Skin of body (tissue), 2 donors: Measurements from ENCODE around the gene TRDN. TPM values are rescaled to one million over a fixed set of nuclear protein-coding genes. Genes with fewer than 3 reads are reported as not detected.
"Not testable (repeated sequence)": the region's sequence is repeated elsewhere in the genome, so short reads cannot be mapped to it uniquely, and the experiment has no call there.

ENCODE experiments used
- DNase-seq: peaks from one replicate; lab custom pipeline; 2025; lab: John Stamatoyannopoulos, UW
- total RNA-seq: library from RNA; depleted of rRNA; stranded (reverse); fragments of >200 nt; gene quantifications from one replicate; pipeline ENCODE4 v1.2.3, GENCODE V29; 2014

TRDN gene
- total RNA-seq, 1 donor from 2014 or later: 25.3 TPM

DNA sequence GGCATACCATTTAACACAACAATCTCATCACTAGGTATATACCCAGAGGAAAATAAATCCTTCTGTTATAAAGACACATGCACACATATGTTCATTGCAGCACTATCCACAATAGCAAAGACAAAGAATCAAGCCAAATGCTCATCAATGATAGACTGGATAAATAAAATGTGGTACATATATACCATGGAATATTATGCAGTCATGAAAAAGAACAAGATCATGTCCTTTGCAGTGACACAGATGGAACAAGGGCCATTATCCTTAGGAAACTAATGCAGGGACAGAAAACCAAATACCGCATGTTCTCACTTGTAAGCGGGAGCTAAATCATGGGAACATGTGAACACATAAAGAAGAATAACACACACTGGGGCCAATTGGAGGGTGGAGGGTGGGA lies 322.3 kb downstream of the TRDN start:
- DNase-seq: not testable (repeated sequence)

DNA sequence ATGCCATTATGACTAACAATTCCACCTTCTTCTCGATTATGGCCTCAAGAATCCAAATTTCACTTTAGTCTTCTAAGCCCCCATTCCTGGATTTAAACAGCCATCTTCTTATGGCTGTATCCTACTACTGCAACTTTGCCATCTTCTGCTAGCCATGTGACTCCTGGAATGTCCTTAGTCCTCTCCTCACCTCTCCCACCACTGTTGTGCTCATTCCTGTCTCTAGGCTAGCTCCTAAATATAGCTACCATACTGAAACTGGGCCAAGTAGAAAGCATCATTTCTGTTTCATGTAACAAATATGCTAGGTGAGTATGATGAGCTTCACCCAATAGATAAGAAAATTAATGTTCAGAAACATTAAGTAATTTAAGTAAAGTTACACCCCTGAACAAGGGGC lies 327.6 kb downstream of the TRDN start:
- no peak for DNase-seq

DNA sequence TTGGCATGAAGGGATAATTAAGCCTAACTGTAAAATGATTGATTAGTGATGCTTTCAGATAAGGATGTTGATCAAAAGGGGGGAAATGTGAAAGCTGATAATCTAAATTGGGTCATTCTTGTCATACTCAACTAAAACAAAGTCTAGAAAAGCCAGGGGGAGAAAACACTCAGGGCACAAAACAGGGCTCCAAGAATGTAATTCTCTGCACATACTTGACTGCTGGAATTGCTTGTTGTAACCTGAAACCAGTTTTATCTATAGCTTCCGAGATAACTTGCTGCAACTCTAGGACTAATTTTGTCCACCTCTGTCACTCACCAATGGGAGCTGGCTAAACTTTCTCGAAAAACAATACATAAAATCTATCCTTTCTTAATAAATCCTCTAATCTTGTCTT lies 330.4 kb downstream of the TRDN start:
- no peak for DNase-seq

DNA sequence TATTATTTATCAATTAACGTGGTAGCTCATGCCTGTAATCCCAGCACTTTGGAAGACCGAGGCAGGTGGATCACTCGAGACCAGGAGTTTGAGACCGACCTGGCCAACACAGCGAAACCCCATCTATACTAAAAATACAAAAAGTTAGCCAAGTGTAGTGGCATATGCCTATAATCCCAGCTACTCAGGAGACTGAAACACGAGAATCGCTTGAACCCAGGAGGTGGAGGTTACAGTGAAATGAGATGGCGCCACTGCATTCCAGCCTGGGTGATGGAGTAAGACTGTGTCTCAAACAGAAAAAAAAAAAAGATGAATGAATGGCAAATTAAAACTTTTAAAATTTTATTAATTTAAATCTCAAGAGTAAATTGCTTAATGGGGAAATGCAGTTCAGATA lies 341.1 kb downstream of the TRDN start:
- DNase-seq: no peak

DNA sequence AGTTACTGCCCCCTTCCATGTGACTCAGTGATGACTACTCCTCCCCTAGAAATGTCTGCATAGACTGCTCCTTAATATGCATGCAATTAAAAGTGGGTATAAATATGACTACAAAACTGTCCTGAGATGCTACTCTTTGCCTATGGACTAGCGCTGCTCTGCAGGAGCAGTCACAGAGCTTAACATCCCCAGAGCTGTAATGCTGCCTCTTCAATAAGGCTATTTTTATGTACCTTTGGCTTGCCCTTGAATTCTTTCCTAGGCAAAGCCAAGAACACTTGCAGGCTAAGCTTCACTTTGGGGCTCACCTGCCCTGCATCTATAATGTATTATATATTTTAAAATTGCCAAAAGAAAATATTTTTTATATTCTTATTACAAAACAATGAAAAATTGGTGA lies 341.6 kb downstream of the TRDN start:
- DNase-seq: no peak

DNA sequence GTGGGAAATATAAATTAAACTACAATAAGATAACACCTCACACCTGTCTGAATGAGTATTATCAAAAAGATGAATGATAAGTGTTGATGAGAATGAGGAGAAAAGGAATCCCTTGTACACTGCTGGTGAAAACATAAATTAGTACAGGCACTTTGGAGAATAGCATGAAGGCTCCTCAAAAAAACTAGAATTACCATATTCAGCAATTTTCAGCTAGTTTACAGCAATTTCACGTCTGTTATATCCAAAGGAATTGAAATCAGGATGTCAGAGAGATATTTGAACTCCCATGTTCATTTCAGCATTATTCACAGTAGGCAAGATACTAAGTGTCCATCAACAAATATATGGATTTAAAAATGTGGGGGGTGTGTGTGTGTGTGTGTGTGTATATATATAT lies 348.1 kb downstream of the TRDN start:
- no peak for DNase-seq

DNA sequence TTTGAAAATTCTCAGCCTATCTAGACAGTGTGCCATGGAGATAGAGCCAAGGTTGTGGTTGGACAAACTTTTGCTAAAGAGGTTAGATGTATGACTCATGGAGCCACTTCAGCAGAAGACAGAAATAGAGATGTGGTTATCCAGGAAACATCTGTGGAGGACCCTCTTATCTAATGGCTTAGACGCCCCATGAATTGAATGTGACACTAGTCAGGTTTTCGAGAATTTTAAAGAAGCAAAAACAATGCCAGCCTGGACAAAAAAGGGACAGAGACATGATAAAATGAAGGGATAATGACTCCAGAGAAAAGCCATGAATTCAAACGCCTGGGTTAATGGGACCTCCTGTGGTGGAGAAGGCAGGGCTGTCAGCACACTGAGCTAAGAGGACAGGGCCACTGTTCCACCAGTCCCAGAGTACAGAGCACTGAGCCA lies 360.2 kb downstream of the TRDN start:
- DNase-seq: no peak

DNA sequence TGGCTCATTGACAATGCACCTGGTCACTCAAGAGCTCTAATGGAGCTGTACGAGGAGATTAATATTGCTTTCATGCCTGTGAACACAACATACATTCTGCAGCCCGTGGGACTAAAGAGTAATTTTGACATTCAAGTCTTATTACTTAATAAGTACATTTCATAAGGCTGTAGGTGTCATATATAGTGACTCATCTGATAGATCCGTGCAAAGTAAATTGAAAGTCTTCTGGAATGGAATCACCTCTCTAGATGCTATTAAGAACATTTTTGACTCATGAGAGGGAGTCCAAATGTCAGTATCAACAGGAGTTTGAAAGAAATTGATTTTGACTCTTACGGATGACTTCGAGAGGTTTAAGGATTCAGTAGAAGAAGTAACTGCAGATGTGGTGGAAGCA lies 372.8 kb downstream of the TRDN start:
- no peak for DNase-seq

DNA sequence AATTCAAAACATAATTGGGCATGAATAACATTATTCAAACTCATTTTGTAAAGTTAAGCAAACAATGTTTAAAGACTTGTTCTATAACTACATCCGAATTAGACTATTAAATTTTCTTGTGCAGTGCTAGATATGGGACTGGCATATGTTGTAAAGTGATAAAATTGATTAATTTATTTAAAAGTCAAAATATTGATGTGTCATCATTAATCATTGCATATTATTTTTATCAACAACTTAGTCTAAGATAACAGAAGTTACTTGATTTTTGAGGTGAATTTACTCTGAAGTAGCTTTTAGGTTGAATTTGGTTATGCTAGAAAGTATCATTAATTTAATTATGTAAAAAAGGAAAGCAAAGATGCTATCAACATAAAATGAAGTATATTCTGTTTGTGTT lies 396.1 kb downstream of the TRDN start:
- no peak for DNase-seq

DNA sequence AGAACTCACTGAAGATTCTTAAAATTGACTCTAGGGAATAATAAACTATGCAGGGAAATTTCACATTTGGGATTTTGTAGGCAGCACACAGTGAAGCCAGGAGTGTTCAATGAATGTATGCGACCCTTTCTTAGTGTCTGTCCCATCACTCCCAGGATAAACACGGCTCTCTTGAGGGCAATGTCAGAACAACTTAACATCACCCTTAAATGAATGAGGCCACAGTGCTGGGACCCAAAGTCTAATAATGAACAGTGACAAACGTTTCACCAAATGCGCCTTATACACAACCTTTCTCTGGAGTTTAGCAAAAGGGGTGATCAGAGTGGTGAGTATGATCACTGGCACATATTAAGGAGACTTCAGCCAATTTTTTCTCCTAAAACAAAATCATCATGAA lies 403.4 kb downstream of the TRDN start:
- no peak for DNase-seq

DNA sequence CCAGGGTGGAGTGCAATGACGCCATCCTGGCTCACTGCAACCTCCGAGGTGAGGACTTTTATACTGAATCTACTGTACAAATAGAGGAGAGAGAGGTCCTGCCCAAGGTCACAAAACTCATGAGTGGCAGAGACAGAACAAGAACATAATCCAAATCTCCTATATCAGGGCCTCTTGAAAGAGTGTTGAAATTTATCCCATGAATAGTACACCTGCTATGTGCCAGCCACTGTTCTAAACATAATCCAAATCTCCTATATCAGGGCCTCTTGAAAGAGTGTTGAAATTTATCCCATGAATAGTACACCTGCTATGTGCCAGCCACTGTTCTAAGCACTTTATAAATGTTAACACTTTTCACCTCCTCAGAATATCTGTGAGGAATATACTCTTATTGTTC lies 409.0 kb downstream of the TRDN start:
- DNase-seq: not testable (repeated sequence)

DNA sequence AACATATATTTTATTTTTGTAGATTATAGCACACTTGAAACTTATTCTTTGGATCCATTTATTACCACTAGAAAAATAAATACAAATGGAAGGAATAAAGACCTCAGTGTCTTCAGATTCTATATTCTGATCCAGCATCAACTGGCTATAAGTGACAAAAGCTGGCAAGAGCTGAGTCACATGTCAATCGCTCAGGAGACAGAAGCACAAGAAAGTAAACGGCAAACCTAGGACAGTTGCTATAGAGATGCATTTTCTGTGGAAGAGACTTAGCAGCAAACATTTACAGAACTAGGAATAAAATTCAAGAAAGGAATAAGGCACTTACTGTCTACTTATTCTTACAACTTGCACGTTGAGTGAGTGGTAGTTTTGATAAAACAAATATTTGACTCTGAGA lies 410.4 kb downstream of the TRDN start:
- no peak for DNase-seq

DNA sequence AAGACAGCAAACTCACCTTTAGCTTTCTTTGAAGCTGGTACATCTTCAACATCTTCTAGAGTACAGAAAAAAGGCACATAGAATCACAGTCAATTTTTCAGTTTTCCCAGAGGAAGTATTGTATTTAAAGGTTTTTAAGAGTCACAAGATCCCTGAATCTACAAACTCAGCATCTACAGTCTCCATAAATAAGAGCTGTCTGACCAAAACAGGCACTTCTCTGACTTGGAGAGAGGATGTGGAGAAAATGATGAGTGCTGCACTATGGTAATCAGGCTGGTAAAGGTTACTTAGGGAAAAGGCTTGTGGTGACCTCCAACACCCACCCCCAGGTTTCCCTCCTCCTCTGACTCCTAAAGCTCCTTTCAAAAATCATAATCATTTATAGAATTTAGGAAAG lies 412.7 kb downstream of the TRDN start:
- DNase-seq: no peak

DNA sequence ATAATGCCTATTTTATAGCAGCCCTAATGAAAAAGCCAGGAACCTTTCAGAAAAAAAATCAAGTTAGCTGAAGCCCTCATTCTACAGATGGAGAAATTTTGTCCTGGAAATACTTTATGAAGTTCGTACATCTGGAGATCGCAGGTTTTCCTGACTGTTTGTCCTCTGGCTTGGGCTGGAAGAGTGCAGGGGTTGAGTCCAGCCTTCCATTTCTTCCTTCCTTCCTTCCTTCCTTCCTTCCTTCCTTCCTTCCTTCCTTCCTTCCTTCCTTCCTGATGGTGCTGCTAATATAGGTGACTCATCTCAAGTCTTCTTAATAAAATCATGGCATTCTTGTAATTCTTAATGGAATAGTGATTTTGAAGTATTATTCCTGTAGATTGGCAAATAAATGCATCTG lies 413.3 kb downstream of the TRDN start:
- DNase-seq: no peak

DNA sequence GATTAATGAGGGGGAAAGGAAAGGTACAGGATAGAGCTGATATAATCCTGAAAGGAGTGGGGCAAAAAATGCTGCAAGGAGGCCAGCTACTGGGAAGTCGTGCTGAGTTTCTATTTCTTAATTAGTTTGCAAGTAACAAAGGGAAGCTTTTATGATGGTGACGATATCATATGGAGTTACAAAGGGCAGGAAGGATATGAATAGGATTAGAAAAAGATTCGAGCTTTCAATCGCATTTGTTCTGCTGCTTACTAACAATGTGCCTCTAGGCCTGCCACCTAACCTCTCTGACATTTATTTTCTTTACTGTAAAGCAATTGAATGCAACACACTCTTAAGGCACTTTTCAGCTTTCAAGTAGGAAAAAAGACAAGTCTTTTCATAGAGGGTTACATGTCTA lies 421.5 kb downstream of the TRDN start:
- DNase-seq: no peak

DNA sequence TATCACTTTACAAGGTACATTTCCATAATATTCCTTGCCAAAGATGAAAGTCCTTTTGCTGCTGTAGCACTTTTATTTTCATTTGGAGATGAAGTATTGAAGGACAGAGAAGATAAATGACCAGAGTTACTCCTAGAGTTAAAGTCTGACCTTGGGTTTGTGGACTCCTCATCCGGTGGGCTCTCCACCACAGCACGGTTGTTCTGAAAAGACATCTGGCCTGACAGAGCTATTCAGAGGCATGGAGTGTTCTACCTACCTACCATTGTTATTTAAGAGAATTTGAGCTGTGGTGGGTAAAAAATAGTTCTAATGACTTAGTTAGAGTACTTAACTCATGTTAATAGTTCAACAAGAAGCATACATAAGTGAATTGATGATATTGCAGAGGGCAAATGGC lies 422.3 kb downstream of the TRDN start:
- no peak for DNase-seq

DNA sequence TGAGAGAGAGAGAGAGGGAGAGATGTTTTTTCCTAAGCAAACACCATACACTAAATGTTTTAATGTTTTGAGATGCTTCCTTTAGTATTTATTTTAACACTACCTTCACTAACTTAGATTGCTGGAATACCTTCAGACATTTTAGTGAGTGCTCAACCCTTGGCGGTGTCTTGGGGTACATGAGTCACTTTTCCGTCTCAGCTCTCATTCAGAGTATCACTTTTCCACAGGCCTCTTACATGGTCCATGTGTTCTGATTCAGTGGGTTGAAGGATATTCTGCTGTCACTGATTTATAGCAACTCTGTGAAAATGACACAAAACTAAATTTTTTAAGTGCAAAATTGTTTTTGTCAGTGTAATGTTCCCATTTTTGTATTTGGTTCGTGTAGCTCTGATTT lies 422.8 kb downstream of the TRDN start:
- no peak for DNase-seq

DNA sequence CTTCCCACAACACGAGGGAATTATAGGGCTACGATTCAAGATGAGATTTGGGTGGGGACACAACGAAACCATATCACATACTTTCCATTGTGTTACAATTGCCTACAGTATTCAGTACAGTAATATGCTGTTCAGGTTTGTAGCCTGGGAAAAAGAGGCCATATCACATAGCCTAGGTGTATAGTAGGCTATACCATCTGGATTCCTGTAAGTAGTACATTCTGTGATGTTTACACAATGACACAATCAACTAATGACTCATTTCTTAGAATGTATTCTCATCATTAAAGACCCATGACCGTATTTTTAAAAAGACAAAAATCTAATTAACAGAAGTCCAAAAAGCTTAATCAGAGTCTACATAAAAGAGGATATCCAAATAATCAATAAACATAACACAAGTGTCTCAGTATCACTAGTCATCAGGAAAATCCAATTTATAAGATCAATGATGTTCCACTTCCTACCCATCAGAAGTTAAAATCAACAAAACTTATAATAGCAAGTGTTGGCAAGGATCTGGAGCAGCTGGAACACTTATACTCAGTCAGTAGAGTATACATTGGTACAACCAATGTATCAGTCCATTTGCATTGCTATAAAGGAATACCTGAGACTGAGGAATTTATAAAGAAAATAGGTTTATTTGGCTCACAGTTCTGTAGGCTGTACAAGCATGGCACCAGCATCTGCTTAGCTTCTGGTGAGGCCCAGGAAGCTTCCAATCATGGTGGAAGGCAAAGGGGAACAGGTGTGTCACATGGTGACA lies 424.8 kb downstream of the TRDN start:
- DNase-seq: no peak

DNA sequence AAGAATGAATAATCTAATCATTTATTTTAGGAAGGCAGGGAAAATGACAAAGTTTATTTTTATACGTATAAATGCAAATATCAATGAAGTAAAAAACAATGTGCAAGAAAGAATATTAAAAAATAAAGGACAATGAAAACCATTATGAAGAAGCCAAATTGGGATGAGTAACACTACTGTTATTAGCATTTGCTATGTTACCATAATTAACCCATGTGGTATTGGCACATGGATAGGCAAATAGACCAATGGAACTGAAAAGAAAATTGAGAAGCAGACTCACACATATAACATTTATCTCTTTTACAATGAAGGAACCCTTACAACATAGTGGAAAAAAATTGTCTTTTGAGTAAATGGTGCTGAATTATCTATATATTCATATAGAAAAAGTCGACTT lies 426.1 kb downstream of the TRDN start:
- no peak for DNase-seq

DNA sequence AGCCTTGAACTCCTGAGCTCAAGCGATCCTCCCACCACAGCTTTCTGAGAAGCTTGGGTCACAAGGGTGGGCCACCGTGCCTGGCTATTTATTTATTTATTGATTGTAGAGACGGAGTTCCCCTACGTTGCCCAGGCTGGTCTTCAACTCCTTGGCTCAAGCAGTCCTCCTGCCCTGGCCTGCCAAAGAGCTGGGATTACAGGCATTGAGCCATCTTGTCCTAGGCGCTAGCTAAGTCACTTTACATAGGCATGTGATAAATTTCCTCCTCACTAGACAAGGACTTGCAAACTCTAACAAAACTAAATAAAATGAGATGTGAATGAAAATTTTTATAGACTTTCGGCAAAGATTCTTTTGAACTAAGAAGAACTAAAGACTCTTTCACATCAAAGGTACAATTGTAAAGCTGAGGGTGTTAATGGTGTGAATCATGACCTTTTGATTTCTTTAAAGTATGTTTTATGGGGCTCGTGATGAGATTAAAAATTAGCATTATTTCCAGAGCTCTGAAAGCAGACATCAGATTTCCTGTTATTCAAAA lies 428.7 kb downstream of the TRDN start:
- DNase-seq: no peak

DNA sequence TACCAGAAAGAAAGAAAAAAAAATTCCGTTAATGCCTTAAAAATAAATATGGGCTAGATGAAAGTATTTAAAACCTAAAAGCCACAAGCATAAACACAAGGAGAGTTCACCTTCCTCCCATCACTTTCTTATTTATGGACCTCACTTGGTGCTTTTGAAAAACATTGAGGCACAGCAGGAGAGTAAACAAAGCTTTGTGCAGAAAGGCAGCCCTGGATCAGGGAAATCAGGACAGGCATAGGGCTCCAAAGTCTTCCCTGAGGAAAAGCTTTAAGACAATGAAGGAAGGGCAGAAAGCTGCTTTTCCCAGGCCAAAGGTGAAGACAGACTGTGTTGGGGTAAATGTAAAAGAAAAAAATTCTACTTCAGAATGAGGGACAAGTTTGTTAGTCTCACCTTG lies 432.8 kb downstream of the TRDN start:
- no peak for DNase-seq

DNA sequence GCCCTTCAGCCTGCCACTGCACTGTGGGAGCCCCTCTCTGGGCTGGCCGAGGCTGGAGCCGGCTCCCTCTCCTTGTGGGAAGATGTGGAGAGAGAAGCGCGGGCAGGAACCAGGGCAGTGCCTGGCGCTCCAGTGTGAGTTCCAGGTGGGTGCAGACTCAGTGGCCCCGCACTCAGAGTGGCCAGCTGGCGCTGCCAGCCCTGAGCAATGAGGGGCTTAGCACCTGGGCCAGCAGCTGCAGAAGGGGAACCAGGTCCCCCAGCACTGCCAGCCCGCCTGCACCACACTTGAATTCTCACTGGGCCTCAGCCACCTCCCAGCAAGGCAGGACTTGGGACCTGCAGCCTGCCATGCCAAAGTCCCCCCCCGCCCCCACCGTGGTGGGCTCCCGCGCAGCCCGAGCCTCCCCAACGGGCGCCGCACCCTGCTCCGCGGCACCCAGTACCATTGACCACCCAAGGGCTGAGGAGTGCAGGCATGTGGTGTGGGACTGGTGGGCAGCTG lies 434.8 kb downstream of the TRDN start:
- no peak for DNase-seq

DNA sequence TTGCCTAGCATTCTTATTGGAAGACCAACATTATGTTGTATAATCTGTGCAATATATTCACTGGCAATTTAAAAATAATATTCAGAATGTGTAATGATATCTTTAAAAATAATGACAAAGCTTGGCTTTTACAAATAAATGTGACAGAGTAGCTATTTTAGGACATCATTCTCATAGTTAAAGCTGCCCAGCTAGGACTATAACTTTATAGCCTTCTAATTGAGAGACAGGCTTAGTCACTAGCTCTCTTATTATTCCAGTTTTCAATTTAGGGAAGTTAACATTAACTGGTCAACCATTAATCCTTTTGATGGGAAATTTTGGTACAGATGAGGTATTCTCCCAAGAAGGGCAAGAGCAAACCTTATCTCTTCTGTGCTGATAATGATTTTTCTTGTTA lies 443.5 kb downstream of the TRDN start:
- DNase-seq: no peak
